WTC11 (cell line): ENCODE data around the gene BLCAP.

Experiments used
- CTCF ChIP-seq: fragments of 200-600 bp; IDR thresholded peaks from 2 replicates; pipeline ENCODE4 v1.8.0; 2022; ENCODE audit warnings: antibody characterized with exemption
- IRF2 ChIP-seq: sonication (generic); formaldehyde crosslinking; IDR thresholded peaks from 2 replicates; pipeline ENCODE4 v1.8.0; 2022; ENCODE audit warnings: low read depth, missing genetic modification reagents, borderline replicate concordance
- JUN ChIP-seq: sonication (generic); formaldehyde crosslinking; IDR thresholded peaks from 2 replicates; pipeline ENCODE4 v1.8.0; 2023; ENCODE audit warnings: mild to moderate bottlenecking, missing genetic modification reagents
- TEAD4 ChIP-seq: sonication (generic); formaldehyde crosslinking; IDR thresholded peaks from 2 replicates; pipeline ENCODE4 v1.8.0; 2022; ENCODE audit warnings: mild to moderate bottlenecking, missing genetic modification reagents
- USF1 ChIP-seq: sonication (generic); formaldehyde crosslinking; IDR thresholded peaks from 2 replicates; pipeline ENCODE4 v1.8.0; 2022; ENCODE audit warnings: mild to moderate bottlenecking, missing genetic modification reagents

- no peak for TF ChIP-seq CTCF
- TF ChIP-seq JUN = no peak
- no peak for TF ChIP-seq USF1 (CRISPR knock-in tag)
- no peak for TF ChIP-seq TEAD4 (CRISPR knock-in tag)
- no peak for TF ChIP-seq IRF2 (CRISPR knock-in tag)
Observed at GRCh38 chr20:37570419-37570818, 42.7 kb upstream of the BLCAP start.
